ENCODE measurements around the gene ASB11.
A peak's percentile ranks its signal among the peaks of the same experiment; 100 is the strongest.

The ASB11 gene, protein sequence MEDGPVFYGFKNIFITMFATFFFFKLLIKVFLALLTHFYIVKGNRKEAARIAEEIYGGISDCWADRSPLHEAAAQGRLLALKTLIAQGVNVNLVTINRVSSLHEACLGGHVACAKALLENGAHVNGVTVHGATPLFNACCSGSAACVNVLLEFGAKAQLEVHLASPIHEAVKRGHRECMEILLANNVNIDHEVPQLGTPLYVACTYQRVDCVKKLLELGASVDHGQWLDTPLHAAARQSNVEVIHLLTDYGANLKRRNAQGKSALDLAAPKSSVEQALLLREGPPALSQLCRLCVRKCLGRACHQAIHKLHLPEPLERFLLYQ

DNA sequence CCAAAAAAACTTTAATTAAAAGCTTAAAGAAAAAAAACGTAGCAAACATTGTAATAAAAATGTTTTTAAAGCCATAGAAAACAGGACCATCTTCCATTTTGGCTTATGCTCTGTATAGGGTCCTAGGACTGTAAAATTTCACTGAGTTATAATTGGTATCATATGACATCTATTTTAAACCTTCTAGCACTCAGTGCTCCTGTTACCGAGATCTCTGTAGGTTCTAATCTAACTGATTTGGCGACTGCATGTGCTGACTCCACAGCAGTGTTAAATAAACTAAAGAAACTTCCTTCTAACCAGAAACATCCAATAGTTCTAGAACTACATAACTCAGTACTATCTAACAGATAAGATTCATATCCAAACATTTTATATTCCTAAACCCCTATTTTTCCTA is at the start of gene ASB11:
TSS of gene ASB11 (minus strand) at position 132 of the 400 bp plus-strand sequence. CDS start at position 97, 35 bp downstream.
- no peak for DNase-seq (ENCODE audit: extremely low read depth in 1 of 2, low read depth in 1 of 2)

DNA sequence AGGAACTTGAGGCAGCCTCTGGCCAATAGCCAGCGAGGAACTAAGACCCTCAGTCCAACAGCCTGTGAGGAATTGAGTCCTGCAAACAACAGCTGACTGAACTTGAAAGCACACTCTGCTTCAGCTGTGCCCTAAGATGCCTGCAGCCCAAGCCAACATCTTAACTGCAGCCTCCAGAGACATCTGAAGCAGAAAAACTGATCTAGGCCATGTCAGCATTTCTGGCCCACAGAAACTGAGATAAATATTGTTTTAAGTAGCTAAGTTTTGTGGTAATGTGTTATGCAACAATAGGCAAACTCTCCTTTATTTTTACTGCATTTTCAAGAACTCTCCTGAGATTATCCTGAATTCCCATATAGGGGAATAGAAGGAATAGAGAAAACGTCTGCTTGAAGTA is 44.3 kb upstream of the ASB11 start:
- DNase-seq (ENCODE audit: extremely low read depth in 1 of 2, low read depth in 1 of 2): no peak

DNA sequence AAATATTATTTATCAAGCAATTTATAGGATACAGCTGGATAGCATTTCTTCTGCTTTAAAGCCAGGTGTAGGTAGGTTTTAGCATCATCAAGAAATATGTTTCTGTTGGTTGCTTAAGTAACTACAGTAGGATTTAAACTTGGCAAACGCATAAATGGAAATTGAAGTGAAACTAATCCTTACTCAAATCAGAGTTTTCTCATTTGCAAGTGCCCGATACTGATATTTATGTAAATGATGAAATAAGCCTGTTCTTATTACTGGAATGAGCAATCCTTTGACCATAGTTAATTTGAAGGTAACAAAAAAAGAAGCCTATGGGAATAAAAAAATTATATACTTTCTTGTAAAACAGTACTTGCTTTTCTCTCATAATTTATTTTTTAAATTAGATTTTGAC is 43.1 kb upstream of the ASB11 start:
- no peak for DNase-seq (ENCODE audit: extremely low read depth in 1 of 2, low read depth in 1 of 2)

DNA sequence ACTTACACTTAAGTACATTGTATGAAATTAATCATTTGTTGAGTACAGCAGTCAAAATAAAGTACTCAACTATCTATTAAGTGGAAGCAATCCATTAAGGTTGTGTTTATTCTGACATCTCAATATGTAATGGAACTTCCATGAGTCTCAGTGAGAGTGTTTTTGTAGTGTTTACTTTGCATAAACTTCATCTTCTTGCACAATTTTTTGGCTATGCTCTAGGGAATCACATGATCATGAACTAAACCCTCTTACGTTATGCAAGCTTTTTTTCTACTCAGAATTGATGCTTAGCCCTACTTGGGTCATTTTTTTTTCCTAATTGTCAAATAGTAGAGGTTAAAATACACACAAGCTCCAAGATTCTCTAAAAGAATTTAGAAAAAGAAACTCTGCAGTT is 41.0 kb upstream of the ASB11 start:
- no peak for DNase-seq (ENCODE audit: extremely low read depth in 1 of 2, low read depth in 1 of 2)

DNA sequence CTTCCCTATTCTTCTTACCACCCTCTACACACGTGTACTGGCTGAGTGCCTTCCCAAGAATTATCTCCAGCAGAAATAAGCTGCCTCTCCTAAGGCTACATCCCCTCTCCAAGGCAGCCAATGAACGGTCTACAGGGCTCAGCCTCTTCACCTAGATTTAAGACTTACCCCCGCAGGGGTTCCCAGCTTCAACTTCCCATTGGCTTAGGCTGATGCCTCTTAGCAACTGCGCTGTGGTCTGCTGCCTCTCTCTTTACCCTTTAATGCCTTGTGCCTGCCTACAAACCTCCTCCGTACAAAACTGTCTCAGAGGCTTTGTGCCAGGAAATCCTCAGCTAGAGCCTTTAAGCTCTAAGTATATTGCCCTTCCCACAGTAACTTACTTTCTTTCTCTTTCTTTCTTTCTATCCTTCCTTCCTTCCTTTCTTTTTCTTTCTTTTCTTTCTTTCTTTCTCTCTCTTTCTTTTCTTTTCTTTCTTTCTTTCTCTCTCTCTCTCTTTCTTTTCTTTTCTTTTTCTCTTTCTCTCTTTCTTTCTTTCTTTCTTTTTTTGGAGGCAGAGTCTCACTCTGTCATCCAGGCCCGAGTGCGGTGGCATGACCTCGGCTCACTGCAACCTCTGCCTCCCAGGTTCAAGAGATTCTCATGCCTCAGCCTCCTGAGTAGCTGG is 35.0 kb upstream of the ASB11 start:
- no peak for DNase-seq (ENCODE audit: extremely low read depth in 1 of 2, low read depth in 1 of 2)

DNA sequence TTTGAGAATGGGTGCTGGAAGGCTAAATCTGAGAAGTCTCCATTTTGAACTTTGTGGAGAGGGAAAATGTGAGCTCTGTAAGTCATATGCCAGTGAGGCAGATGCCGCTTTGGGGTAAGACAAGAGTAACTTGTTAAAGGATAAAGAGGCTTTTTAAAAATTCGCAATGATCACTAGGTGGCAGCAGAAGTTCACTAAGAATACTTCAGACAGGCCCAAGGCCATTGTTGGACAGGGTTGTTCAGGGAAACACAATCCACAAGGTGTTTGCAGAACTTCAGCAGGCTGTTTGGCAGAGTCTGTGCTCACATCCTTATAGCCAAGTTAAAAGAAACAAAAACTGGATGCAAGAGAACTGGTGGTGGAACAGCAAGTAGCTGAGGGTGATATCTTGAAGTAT is 33.6 kb upstream of the ASB11 start:
- no peak for DNase-seq (ENCODE audit: extremely low read depth in 1 of 2, low read depth in 1 of 2)

DNA sequence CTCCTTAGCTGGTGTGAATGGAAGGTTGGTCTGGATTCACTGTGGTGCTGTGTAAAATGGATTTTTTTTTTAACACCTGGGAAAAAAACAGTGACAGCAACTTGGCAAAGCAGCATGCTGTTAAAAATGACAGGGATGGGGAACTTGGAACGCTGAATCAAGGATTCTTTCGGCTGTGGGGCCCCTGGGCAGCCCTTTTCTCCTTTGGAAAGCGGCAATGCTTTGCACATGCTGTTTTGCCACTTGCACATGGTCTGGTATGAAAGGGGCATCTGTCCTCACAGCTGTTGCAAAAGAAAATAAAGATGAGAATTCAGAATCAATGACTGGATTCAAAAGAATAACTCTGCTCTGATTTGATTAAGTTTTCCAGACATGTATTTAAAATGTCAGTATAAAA is 30.5 kb upstream of the ASB11 start:
- no peak for DNase-seq (ENCODE audit: extremely low read depth in 1 of 2, low read depth in 1 of 2)

DNA sequence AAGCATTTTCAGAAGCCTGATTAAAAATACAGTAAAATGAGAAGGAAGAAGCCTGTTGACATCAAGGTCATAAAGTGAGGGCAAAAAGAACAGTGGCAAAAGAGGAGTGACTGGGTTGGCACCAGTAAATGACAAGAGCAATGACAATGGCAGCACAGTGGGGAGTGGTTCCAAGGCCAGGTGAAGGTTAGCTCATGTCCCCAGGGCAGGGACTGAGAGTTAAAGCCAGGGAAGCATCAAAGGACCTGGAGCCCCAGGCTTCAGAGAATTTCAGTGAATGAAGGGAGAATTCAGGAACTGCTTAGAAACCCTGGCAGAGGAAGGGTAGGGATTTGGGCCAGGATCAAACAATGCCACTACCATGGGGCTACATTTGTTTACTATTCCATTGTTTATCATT is 28.7 kb upstream of the ASB11 start:
- no peak for DNase-seq (ENCODE audit: extremely low read depth in 1 of 2, low read depth in 1 of 2)

DNA sequence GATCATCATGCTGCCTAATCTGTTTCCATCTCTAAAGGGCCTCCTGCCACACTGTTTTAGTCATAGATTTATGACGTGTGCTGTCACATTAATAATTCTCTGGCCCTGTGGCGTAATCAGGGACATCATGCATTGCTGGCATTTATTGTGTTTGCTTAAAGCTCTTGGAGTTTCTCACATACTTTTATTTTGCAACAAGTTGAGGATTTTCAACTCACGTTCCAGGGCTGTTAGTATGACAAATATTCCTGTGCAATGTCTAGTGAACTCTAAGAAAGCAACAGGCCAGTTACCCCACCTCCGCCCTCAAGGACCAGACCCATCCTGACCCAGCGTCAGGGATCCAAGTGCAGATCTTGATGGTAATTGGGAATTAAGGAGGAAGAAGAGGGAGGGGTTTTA is 27.6 kb upstream of the ASB11 start:
- no peak for DNase-seq (ENCODE audit: extremely low read depth in 1 of 2, low read depth in 1 of 2)

DNA sequence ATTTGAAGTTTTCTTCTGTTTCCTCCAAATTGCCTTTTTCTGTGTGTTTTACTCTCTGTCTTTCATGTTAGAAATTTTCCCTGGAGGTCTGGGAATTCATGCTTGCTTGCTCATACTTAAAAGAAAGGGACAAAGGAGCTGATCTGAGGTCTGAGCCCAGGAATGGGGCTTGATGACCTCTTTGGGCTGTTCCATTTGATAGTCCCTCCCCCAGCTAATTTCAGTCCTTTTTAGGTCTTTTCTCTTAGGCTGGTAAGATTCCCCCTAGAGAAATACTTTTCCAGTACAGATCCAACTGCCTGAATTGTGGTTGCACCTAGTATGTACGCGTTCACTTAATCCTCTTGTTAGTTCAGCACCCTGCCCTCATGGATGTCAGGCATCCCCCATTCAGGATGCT is 25.4 kb upstream of the ASB11 start:
- no peak for DNase-seq (ENCODE audit: extremely low read depth in 1 of 2, low read depth in 1 of 2)

DNA sequence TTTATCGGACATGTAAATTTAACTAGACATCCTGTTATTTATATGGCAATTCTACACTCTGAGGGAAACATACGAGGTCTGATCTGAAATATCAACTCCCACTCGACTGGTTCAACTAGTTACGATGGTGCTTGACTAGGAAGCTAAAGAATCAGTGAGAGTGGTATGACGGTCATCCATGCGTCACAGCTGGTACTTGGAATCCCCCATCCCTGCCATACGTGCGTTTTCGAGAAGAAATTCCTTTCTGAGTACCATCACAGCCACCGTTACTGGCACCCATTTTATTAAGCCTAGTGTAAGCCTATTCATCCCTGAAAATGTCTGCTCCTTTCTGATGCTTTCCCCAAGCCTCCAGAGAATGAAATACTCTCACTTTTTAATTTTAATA is 20.6 kb upstream of the ASB11 start:
- peak in 1 of 2 donors; percentile 19 for DNase-seq (ENCODE audit: extremely low read depth in 1 of 2, low read depth in 1 of 2)

DNA sequence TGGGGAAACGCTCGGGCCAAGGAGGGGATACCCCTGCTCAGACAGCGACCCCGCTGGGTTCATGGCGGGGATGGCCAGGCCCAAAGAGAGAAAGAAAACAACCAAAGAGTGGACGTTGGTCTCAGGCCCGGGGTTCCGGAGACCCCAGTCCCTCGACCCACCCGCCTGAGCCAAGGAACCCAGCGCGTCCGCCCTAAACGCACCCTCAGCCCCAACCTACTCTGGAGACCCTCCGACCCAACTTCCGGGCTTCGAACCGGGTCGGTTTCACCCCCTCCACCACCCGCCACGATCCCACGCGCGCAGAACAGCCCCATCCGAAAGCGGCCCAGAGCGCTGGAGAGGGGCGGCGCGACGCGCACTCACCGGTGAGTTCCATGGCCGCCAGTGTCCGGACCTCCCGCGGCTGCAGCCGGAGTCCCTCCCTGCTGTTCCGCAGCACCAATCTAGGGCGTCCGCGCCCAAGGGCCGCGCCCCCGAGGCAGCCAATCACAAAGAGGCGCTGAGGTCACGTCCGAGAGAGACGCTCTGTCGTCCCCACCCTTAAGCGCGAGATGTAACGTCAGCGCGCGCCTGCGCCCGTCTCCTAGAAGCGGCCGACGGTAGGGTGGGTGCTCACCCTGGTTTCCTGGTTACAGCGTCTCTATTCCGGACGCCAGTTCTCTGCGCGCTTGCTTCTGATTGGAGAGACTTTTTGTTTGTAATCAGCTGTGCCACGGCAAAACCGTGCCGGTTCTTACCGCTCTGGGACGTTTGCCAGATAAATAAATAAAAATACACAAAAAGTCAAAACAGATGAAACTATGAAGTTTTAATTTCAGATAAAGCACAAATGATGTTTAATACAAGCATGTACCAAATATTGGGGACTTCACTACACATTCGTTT is 19.9 kb upstream of the ASB11 start, which contains the start of gene PIGA:
TSS of gene PIGA (minus strand) at position 389 of the 888 bp plus-strand sequence. CDS start 3,593 bp downstream, outside the sequence.
- peak; percentile 78 to 84 for DNase-seq (ENCODE audit: extremely low read depth in 1 of 2, low read depth in 1 of 2)

DNA sequence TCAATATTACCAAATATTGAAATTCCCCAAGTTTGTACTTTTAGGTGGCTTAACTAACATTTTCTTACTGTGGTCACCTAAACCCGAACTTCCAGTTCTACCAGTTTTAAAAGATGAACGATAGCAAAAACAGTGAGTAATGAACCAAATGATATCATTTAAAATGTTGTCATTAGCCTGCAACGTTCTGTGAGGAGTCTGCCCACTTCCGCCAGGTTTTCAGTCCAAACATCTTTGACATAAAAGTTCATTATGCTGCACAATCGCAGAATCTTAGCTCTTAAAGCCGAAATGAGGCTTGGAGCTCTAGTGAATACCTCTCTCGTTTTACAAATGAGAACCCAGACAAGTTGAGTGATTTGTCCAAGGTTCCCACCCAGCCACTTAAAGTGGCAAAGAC is 19.1 kb upstream of the ASB11 start:
- DNase-seq (ENCODE audit: extremely low read depth in 1 of 2, low read depth in 1 of 2): no peak

DNA sequence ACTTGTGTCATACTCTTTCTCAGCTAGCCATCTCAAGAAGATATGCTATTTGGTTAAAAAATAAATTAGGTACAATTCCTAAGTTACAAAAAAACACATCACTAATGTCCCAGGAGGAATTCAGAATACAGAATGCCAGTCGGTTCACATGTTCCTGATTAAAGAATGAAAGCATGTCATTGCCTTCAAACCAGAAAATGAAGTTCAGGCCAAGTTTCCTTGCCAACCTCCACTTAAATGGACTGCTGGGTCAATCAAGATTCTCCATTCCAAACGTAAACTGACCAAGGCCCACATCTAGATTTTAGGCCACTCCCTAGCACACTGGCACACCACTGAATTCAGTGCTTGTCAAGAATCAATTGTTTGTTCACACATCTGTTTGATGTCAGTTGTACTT is 13.4 kb upstream of the ASB11 start:
- no peak for DNase-seq (ENCODE audit: extremely low read depth in 1 of 2, low read depth in 1 of 2)

DNA sequence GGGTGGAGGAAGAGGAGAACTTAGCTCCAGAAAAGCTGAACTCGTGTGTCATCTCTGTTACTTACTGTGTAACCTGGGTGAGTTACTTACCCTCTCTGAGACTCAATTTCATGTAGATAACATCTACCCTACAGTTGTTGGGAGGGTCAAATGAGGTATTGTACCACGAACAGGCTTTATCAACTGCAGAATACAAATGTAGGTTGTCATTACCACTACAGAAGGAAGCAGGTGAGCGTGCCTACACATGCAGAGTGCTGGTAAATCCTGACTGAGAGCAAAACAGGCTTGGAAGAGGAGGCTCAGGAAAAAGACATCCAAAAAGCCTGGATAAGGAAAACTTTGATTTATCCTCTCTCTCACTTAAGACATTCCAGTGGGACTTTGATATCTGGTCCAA is 12.7 kb upstream of the ASB11 start:
- DNase-seq (ENCODE audit: extremely low read depth in 1 of 2, low read depth in 1 of 2): no peak

DNA sequence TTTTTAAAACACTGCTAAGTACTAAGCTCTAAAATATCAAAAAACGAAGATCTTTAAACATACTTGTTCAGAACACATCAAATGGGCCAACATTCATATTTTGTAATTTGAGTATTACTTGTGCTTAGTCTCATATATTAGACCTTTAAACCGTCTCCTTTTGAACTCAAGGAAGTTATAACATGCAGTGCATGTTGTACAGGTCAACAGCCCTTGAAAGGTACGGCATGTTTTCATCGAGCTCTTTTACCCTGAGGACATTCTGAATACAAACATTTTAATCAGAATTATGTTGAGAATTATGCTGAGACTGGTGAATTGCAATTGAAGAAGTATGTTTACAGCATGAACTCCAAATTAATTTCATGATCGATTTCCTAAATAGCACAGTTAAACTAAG is 7.0 kb upstream of the ASB11 start:
- no peak for DNase-seq (ENCODE audit: extremely low read depth in 1 of 2, low read depth in 1 of 2)

DNA sequence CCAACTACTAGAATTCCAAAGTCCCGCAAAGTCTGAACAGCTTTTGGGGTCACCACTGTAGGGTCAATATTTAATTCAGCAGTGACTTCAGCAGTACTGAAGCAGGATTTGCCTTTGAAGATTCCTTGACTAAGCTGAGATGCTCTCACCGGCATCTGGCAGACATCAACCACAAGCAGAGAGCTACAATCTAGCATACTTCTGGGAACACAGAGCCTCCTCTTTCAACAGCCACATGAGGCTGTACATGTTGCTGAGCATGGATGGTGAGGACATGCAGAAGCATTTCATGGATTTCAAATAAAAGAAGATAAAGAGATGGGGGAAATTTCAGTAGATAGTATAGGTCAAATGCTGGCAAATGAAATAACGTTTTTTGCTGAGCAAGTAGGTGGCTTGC is 6.6 kb upstream of the ASB11 start:
- no peak for DNase-seq (ENCODE audit: extremely low read depth in 1 of 2, low read depth in 1 of 2)

DNA sequence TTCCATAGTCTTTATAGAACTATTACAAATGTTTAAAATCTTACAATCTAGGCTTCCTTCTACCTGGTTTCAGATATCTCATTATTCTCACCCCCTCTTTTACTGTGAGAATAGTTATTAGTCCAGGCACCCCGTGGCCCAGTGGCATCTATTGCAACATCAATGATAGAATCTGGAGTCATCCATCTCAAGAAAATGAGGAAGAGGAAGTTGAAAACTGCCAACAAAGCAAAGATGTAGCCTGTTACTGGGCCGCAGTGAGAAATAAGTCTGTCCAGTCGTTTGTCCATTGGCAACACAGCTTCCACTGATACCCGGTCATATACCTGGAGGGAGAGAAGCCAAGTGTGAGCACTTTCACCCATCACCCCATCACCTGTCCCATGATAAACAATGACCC is 6.0 kb upstream of the ASB11 start:
- no peak for DNase-seq (ENCODE audit: extremely low read depth in 1 of 2, low read depth in 1 of 2)

DNA sequence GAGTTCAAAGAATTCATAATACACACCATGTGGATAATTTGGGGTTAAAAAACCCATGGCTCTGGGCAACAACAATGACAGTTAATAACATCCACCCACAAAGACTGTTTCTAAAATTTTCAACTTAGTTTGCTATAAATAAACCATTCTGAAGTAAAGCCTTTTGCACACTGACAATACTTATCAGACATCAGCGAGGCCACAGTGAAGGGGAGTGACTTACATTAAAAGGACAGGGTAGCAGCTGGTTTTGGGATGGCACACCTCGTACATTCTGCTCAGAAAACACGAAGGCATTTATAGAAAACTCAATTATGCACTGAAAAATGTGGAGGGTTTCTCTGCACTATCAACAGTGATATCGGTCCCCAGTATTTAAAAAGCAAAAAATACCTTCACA is 4.9 kb upstream of the ASB11 start:
- DNase-seq (ENCODE audit: extremely low read depth in 1 of 2, low read depth in 1 of 2): no peak

DNA sequence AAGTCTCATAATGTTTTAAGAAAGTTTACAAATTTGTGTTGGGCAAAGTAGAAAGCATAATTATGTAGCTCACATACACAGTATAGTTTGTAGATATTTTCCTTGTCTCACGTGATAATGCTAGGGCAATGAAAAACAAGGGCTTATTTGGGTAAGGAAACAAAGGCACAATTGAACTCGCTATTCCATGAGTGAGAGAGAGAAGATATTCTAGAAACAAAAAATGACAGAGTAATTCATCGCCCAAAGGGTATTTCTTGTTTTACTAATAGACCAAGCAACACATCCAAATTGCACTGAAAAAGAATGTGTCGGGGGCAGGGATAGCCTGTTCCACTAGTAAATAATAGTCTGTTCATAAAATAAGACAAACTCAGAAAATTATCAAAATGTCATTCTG is 3.6 kb upstream of the ASB11 start:
- no peak for DNase-seq (ENCODE audit: extremely low read depth in 1 of 2, low read depth in 1 of 2)

DNA sequence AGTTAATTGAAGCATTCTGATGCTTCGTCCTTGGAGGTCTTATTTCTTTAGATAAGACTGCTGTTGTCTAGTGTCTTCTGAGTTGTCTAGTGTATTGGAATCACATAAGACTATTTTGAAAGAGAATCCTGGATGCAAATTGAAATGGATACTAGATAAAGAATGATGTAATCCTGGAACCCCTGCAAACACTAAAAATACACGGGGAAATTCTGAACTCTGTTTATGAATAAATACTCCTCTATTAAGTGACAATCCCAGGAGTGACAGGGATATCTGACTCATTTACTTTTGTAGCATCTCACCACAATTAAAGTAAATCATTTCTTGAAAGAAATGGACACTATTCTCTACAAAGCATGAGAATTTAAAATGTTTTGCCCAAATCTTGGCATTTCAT is 968 bp downstream of the ASB11 start:
- no peak for DNase-seq (ENCODE audit: extremely low read depth in 1 of 2, low read depth in 1 of 2)

DNA sequence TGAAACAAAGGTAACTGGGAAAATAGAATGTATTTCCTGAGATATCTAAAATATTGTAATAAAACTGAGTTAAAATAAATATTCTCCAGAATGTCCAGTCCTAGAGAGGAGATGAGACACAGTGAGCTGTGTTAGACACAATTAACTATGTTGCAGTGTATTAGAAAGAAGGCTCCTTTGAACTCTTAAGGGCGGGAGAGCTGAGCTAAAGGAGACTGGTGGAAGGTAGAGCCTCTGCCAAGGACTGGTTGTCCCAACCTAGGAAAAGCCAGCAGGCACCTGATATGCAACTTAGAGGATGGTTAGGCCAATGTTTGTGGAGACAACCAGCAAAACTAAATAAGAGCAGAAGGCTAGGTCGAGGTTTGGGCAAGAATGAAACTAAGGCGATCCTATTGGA is 4.3 kb downstream of the ASB11 start:
- no peak for DNase-seq (ENCODE audit: extremely low read depth in 1 of 2, low read depth in 1 of 2)

All from stimulated activated CD8-positive, alpha-beta memory T cell treated with anti-CD3 and anti-CD28 coated beads, Interleukin-7, amount 100 ng/mL, for 48 hours (primary cell).